Muscle of leg (tissue), 11 donors: Measurements from ENCODE around the gene GALNTL6. TPM values are rescaled to one million over a fixed set of nuclear protein-coding genes. Genes with fewer than 3 reads are reported as not detected.
"Not testable (repeated sequence)": the region's sequence is repeated elsewhere in the genome, so short reads cannot be mapped to it uniquely, and the experiment has no call there.

Source experiments
- DNase-seq: peaks from one replicate; pipeline ENCODE4 v3.0.0; 2013
- H3K27ac ChIP-seq: one replicate; pipeline ENCODE4 v1.5.1; 2013; ENCODE audit warnings: mild to moderate bottlenecking, low read length, control low read depth
- H3K27me3 ChIP-seq: one replicate; pipeline ENCODE4 v1.6.1; 2013; ENCODE audit warnings: low read length; ENCODE audit not compliant: control insufficient read depth, insufficient read depth
- H3K36me3 ChIP-seq: one replicate; pipeline ENCODE4 v1.6.1; 2013; ENCODE audit warnings: low read length; ENCODE audit not compliant: control insufficient read depth, insufficient read depth
- H3K4me1 ChIP-seq: one replicate; pipeline ENCODE4 v1.6.1; 2013; ENCODE audit warnings: low read length; ENCODE audit not compliant: control insufficient read depth, insufficient read depth
- H3K4me3 ChIP-seq: one replicate; pipeline ENCODE4 v1.5.1; 2013; ENCODE audit warnings: low read length, control low read depth
- H3K9me3 ChIP-seq: replicated peaks from 2 replicates; pipeline ENCODE4 v1.6.1; 2013; ENCODE audit warnings: low read depth, low read length; ENCODE audit not compliant: control insufficient read depth
- whole genome bisulfite sequencing: methylation state at CpG from one replicate; pipeline ENCODE4 v1.1.5; 2013; ENCODE audit warnings: missing lambda C conversion rate; ENCODE audit not compliant: insufficient coverage; 5-methylcytosine and 5-hydroxymethylcytosine counted together
- polyA plus RNA-seq, 8 donors: library from polyadenylated mRNA; unstranded; fragments of 120-200 nt; gene quantifications; one replicate each; pipeline versions ENCODE4 v1.2.1 to v1.2.3, GENCODE V29; 2013; ENCODE audit warnings: inconsistent platforms in 1 of 8, low replicate concordance in 1 of 8; ENCODE audit not compliant: insufficient read length in 8 of 8, insufficient read depth in 1 of 8
- total RNA-seq: library from RNA; stranded (reverse); fragments of 120-200 nt; gene quantifications from one replicate; pipeline ENCODE4 v1.2.4, GENCODE V29; 2013

GALNTL6 gene
- total and polyA plus RNA-seq, 9 donors, result 0.26 to 0.95 (median 0.53) TPM

DNA sequence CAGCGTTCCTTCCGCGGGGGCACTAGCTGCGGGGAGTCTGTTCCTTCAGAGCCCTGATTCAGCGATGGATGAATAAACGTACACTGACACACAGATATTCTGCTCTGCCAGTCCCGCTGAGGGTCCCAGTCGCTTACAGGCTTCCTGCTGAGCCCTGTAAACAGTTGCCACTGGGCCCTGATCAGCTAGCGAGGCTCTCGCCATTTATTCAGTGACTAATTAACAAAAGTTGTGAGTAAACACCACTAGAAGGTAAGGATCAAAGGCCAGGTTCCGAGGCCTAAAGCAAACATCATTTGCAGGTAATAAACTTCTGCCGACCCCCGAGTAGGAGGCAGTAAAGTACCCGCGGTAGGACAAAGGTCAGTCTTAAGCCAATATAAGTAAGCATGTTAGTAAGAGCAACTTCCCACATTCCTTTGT, 912.8 kb downstream of the GALNTL6 start:
- Histone ChIP-seq H3K27ac (no peak overlapping the region), H3K36me3 (no peaks in the 10 kb centered on the region), H3K27me3 (no peaks in the 10 kb centered on the region), H3K4me1 (no peaks in the 10 kb centered on the region), H3K4me3 (no peak overlapping the region), H3K9me3 (no peaks in the 10 kb centered on the region)
- WGBS, result 33% methylated on average over 8 of the region's 15 CpGs
- no peak for DNase-seq

DNA sequence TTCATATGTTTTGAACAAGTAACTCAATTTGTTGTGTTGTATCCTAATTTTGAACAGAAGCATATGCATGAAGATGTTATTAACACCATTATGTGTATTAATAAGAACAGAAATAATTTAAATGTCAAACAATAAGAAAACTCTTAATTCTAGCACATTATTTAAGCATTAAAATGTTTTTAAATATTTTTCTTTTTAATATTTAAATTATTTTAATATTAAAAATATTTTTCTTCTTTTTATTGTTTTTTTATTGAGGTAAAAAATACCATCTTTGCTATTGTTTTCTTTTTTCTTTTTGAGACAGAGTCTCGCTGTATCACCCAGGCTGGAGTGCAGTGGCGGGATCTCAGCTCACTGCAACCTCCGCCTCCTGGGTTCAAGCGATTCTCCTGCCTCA, 914.4 kb downstream of the GALNTL6 start:
- WGBS, result 80% methylated on average over 1 of the region's 4 CpGs
- Histone ChIP-seq H3K27me3 (no peaks in the 10 kb centered on the region), H3K9me3 (no peaks in the 10 kb centered on the region), H3K36me3 (no peaks in the 10 kb centered on the region), H3K4me3 (no peak overlapping the region), H3K4me1 (no peaks in the 10 kb centered on the region), H3K27ac (no peak overlapping the region)
- no peak for DNase-seq

DNA sequence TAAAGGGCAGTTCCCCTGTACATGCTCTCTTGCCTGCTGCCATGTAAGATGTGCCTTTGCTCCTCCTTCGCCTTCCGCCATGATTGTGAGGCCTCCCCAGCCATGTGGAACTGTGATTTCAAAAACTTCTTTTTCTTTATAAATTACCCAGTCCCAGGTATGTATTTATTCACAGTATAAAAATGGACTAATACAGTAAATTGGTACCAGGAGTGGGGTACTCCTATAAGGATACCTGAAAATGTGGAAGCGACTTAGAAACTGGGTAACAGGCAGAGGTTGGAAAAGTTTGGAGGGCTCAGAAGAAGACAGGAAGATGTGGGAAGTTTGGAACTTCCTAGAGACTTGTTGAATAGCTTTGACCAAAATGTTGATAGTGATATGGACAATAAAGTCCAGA, 920.4 kb downstream of the GALNTL6 start:
- not testable (repeated sequence) for H3K36me3 ChIP-seq, H3K27ac ChIP-seq, H3K27me3 ChIP-seq, DNase-seq, H3K4me3 ChIP-seq, H3K4me1 ChIP-seq
- 90% methylated on average over 1 of the region's 3 CpGs for WGBS
- H3K9me3 ChIP-seq, result peaks cover 13% of the 10 kb centered on the region

DNA sequence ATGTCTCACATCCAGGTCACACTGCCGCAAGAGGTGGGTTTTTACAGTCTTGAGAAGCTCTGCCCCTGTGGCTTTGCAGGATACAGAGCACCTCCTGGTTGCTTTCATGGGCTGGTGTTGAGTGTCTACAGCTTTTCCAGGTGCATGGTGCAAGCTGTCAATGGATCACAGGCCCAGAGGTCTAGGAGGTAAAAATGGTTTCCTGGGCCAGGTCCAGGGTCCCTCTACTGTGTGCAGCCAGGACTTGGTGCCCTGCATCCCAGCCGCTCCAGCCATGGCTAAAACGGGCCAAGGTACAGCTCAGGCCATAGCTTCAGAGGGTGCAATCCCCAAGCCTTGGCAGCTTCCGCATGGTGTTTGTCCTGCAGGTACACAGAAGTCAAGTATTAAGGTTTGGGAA, 921.4 kb downstream of the GALNTL6 start:
- H3K4me1 ChIP-seq, result no peaks in the 10 kb centered on the region
- WGBS, result 96% methylated on average over 3 of the region's 4 CpGs
- no peak for DNase-seq
- peaks cover 13% of the 10 kb centered on the region for H3K9me3 ChIP-seq
- no peak overlapping the region for H3K4me3 ChIP-seq
- H3K27me3 ChIP-seq, result no peaks in the 10 kb centered on the region
- H3K36me3 ChIP-seq, result no peaks in the 10 kb centered on the region
- no peak overlapping the region for H3K27ac ChIP-seq

DNA sequence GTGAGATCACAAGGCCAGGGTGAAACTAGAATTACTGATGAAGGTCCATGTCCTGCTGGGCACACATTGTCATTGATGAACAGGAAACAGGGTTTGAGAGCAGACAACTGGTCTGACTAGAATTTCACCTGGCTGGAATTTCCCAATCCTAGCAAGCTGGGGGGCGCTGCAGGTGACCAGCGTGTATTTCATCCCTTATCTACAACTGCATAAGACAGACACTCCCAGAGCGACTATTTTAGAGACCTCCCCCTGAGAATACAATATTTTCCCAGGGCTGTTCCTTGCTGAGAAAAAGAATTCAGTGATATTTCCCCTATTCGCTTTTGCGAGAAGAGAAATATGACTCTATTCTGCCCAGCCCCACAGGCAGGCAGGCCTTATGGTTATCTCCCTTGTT, 922.8 kb downstream of the GALNTL6 start:
- WGBS, result 95% methylated on average over 5 of the region's 5 CpGs
- Histone ChIP-seq H3K36me3 (no peaks in the 10 kb centered on the region), H3K9me3 (peaks cover 13% of the 10 kb centered on the region), H3K27ac (no peak overlapping the region), H3K4me1 (no peaks in the 10 kb centered on the region), H3K27me3 (no peaks in the 10 kb centered on the region), H3K4me3 (no peak overlapping the region)
- DNase-seq, result no peak

DNA sequence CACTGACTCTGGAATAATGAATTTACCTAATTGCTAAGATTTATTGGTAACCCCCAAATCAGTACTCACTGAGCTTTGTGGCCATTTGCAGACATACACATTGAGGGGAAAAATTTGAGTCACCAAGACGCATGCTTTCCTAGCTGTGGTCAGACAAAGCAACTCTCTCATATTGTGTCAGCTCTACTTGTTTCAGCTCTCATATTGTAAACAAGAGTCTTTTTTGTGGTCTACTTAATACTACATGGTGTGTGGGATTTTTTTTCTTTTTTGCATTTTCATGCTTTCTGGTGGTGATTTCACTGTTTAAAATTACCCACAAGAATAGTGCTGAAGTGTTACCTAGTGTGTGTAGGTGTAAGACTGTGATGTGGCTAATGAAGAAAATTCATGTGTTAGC, 927.2 kb downstream of the GALNTL6 start:
- no CpG with 5 or more reads among the region's 1 CpG for WGBS
- Histone ChIP-seq H3K27ac (no peak overlapping the region), H3K4me3 (no peak overlapping the region), H3K27me3 (no peaks in the 10 kb centered on the region), H3K9me3 (peaks cover 5% of the 10 kb centered on the region), H3K4me1 (no peaks in the 10 kb centered on the region), H3K36me3 (no peaks in the 10 kb centered on the region)
- DNase-seq, result no peak

DNA sequence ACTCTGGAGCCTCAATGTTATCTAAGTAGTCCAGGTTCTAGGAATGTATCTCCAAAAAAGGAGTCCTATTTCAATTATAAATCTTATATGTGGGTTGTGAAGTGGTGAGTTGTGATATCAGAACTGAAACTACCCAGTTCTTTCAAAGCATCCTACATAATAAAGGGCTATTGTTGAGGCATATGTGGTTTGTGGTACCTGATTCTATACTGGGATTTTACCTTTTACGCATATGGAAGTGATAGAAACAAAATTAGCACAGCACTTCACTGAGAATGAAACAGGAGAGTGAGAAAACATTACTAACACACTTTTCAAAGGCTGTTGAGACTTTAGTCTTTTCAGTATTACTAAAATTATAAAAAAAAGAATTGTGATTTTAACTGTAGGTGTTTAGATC, 937.7 kb downstream of the GALNTL6 start:
- no peaks in the 10 kb centered on the region for H3K9me3 ChIP-seq
- no peak overlapping the region for H3K4me3 ChIP-seq
- WGBS, result no CpG with 5 or more reads among the region's 1 CpG
- H3K27me3 ChIP-seq, result no peaks in the 10 kb centered on the region
- DNase-seq, result no peak
- H3K27ac ChIP-seq, result no peak overlapping the region
- H3K4me1 ChIP-seq, result no peaks in the 10 kb centered on the region
- no peaks in the 10 kb centered on the region for H3K36me3 ChIP-seq

DNA sequence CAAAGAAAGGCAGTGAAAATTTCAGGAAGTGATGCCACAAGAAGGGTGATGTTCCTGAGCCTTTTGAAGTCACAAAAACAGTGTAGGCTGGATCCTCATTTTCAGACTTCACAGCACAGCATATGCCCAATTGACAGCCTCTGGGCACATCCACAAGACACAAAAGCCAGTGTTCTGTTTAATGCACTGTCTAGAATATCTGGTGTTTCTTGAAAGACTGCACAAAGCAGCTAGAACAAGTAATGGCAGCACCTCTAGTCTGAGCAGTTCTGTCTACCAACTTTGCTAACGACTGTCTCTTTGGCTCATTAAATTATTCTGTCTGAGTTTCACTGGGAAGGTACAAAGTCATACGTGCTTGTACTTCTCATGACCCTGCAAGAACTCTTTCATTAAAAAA, 938.3 kb downstream of the GALNTL6 start:
- WGBS, result no CpG with 5 or more reads among the region's 2 CpGs
- no peaks in the 10 kb centered on the region for H3K4me1 ChIP-seq
- no peaks in the 10 kb centered on the region for H3K9me3 ChIP-seq
- H3K36me3 ChIP-seq, result no peaks in the 10 kb centered on the region
- H3K4me3 ChIP-seq, result no peak overlapping the region
- H3K27ac ChIP-seq, result no peak overlapping the region
- DNase-seq, result no peak
- no peaks in the 10 kb centered on the region for H3K27me3 ChIP-seq

DNA sequence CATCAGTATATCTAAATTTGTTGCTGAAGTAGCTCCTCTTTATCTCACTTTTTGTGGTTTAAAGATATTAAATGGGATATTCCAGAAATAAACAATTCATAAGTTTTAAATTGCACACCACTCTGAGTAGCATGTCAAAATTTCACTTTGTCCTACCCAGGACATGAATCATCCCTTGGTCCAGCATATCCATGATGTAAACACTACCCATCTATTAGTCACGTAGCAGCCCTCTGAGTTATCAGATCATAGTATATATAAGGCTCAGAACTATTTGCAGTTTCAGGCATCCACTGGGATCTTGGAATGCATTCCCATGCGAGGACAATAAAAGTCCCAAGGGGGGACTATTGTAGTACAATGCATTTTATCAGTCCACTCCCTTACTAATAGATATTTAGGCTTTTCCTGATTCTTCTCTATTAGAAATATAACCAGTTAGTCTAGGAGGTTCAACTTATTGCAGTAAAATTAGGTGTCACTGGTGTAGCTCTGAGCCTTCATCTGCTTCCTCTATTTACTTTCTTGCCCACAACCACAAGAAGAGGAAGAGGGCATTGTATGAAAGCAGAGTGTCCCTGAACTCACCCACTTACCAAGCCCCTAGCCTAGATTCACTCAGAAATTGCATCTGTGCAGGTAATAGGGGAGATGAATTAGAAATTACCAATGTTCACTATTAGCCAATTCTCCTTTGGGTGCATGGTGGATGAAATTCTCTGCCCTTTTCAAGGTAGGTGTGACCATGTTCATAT, 945.6 kb downstream of the GALNTL6 start:
- H3K27me3 ChIP-seq, result no peaks in the 10 kb centered on the region
- DNase-seq, result no peak
- no CpG with 5 or more reads among the region's 2 CpGs for WGBS
- H3K4me1 ChIP-seq, result no peaks in the 10 kb centered on the region
- H3K9me3 ChIP-seq, result no peaks in the 10 kb centered on the region
- H3K27ac ChIP-seq, result no peak overlapping the region
- no peak overlapping the region for H3K4me3 ChIP-seq
- no peaks in the 10 kb centered on the region for H3K36me3 ChIP-seq

DNA sequence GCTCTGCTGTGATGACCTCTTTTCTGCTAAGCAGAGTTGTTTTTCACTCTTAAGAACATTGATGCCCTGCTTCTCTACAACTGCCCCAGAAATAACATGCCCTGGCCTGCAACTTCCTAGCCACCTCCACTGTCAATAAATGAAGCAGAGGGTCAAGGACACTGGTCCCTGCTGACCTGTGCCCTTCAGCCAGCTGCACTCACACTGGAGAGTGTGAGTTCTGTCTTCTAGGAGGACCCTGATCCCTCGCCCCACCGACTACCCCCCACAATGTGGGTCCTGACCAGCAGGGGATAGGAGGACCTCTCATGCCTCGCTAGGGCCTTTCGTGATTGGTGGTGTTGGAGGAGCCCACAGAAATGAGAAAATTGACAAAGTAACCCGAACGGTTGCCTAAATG, 947.3 kb downstream of the GALNTL6 start:
- no peak for DNase-seq
- 94% methylated on average over 4 of the region's 6 CpGs for WGBS
- Histone ChIP-seq H3K27me3 (no peaks in the 10 kb centered on the region), H3K4me1 (no peaks in the 10 kb centered on the region), H3K36me3 (no peaks in the 10 kb centered on the region), H3K27ac (no peak overlapping the region), H3K9me3 (no peaks in the 10 kb centered on the region), H3K4me3 (no peak overlapping the region)

DNA sequence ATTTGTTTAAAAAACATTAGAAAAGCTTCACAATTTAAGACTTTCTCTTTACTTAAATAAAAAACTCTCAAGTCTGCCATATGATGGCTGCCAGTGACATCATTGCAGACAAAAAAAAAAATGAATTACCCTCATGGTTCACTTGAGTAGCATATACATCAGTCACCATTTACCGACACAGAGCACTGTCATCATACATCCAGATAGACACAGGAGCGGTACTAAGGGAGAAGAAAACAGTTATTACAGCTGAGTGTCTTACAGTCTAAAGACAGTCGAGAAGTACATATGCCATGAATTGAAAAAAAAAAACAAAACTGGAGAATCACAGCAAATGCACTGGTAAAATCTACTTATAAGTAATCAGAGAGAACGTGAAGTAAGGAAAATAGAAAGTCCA, 949.7 kb downstream of the GALNTL6 start:
- DNase-seq, result no peak
- H3K27me3 ChIP-seq, result no peaks in the 10 kb centered on the region
- no CpG with 5 or more reads among the region's 4 CpGs for WGBS
- no peak overlapping the region for H3K4me3 ChIP-seq
- H3K9me3 ChIP-seq, result no peaks in the 10 kb centered on the region
- no peaks in the 10 kb centered on the region for H3K4me1 ChIP-seq
- H3K27ac ChIP-seq, result no peak overlapping the region
- H3K36me3 ChIP-seq, result no peaks in the 10 kb centered on the region
